Esophagus (tissue), 2 donors: ENCODE measurements around the gene TMEM154. TPM values are rescaled to one million over a fixed set of nuclear protein-coding genes. Genes with fewer than 3 reads are reported as not detected.
A peak's percentile ranks its signal among the peaks of the same experiment; 100 is the strongest.

Source experiments
- H3K27ac ChIP-seq, 2 donors: one replicate each; pipeline ENCODE4 v1.5.1; 2013; ENCODE audit warnings: low read depth in 2 of 2, mild to moderate bottlenecking in 2 of 2, inconsistent platforms in 1 of 2, low read length in 1 of 2, moderate library complexity in 1 of 2
- H3K27me3 ChIP-seq, 2 donors: one replicate each; pipeline ENCODE4 v1.6.1; 2013; ENCODE audit warnings: low read length in 2 of 2, control low read depth in 1 of 2, mild to moderate bottlenecking in 1 of 2; ENCODE audit not compliant: insufficient read depth in 2 of 2, control insufficient read depth in 1 of 2
- H3K36me3 ChIP-seq, 2 donors: one replicate each; pipeline ENCODE4 v1.6.1; 2013; ENCODE audit warnings: low read length in 1 of 2; ENCODE audit not compliant: control insufficient read depth in 2 of 2, insufficient read depth in 2 of 2
- H3K4me1 ChIP-seq, 2 donors: one replicate each; pipeline ENCODE4 v1.6.1; 2013; ENCODE audit warnings: low read length in 1 of 2; ENCODE audit not compliant: control insufficient read depth in 2 of 2, insufficient read depth in 2 of 2
- H3K4me3 ChIP-seq, 2 donors: one replicate each; pipeline ENCODE4 v1.5.1; 2013; ENCODE audit warnings: low read length in 2 of 2, mild to moderate bottlenecking in 2 of 2, low read depth in 1 of 2, moderate library complexity in 1 of 2
- H3K9me3 ChIP-seq, 2 donors: one replicate each; pipeline ENCODE4 v1.6.1; 2013; ENCODE audit warnings: mild to moderate bottlenecking in 2 of 2, low read depth in 1 of 2, low read length in 1 of 2, moderate library complexity in 1 of 2; ENCODE audit not compliant: control insufficient read depth in 2 of 2, insufficient read depth in 1 of 2
- WGBS, 2 donors: extraction: QIAGEN DNeasy Blood & Tissue Kit; methylation state at CpG; one replicate each; pipeline ENCODE4 v1.1.7; 2013; 5-methylcytosine and 5-hydroxymethylcytosine counted together
- polyA plus RNA-seq, 2 donors: library from polyadenylated mRNA; stranded (reverse); fragments of 200-250 nt; gene quantifications; one replicate each; pipeline ENCODE4 v1.2.3, GENCODE V29; 2013
- donor health status: healthy with polysubstance abuse.
- donor health status: Bipolar disorder and iron deficiency.

The TMEM154 gene
- polyA plus RNA-seq, 2 donors: 17.7 to 24.2 TPM

- Histone ChIP-seq H3K9me3 (no peaks in the 10 kb centered on the region), H3K27ac (no peak overlapping the region), H3K4me1 (no peaks in the 10 kb centered on the region), H3K36me3 (peaks cover 0 to 7% of the 10 kb centered on the region in 2 donors), H3K27me3 (no peaks in the 10 kb centered on the region), H3K4me3 (no peak overlapping the region)
- 43 to 50% methylated on average over 8 of the region's 8 CpGs for WGBS, 2 donors
These were observed 39.5 kb downstream of the TMEM154 start for GRCh38 chr4:152640058-152640921.

GRCh38 chr4:152635851-152636250 lies 43.9 kb downstream of the TMEM154 start:
- peaks cover 0 to 6% of the 10 kb centered on the region in 2 donors for H3K36me3 ChIP-seq
- no peaks in the 10 kb centered on the region for H3K4me1 ChIP-seq
- H3K9me3 ChIP-seq: no peaks in the 10 kb centered on the region
- H3K27me3 ChIP-seq: no peaks in the 10 kb centered on the region
- no peak overlapping the region for H3K27ac ChIP-seq
- no peak overlapping the region for H3K4me3 ChIP-seq
- 80 to 82% methylated on average over 4 of the region's 4 CpGs for WGBS, 2 donors

GRCh38 chr4:152634110-152634760 lies 45.6 kb downstream of the TMEM154 start:
- H3K36me3 ChIP-seq: peaks cover 0 to 7% of the 10 kb centered on the region in 2 donors
- H3K27ac ChIP-seq: no peak overlapping the region
- no peaks in the 10 kb centered on the region for H3K4me1 ChIP-seq
- H3K27me3 ChIP-seq: no peaks in the 10 kb centered on the region
- WGBS, 2 donors: 60 to 67% methylated on average over 4 of the region's 4 CpGs
- no peaks in the 10 kb centered on the region for H3K9me3 ChIP-seq
- no peak overlapping the region for H3K4me3 ChIP-seq

- 54 to 62% methylated on average over 3 of the region's 3 CpGs for WGBS, 2 donors
- no peak overlapping the region for H3K27ac ChIP-seq
- no peaks in the 10 kb centered on the region for H3K27me3 ChIP-seq
- H3K4me1 ChIP-seq: no peaks in the 10 kb centered on the region
- no peaks in the 10 kb centered on the region for H3K9me3 ChIP-seq
- H3K36me3 ChIP-seq: peaks cover 0 to 8% of the 10 kb centered on the region in 2 donors
- no peak overlapping the region for H3K4me3 ChIP-seq
These were observed 46.7 kb downstream of the TMEM154 start for GRCh38 chr4:152633118-152633517.

- Histone ChIP-seq H3K36me3 (peaks cover 3 to 16% of the 10 kb centered on the region in 2 donors), H3K27me3 (no peaks in the 10 kb centered on the region), H3K4me3 (no peak overlapping the region), H3K9me3 (no peaks in the 10 kb centered on the region), H3K27ac (no peak overlapping the region), H3K4me1 (no peaks in the 10 kb centered on the region)
- WGBS, 2 donors: 67 to 73% methylated on average over 1 of the region's 1 CpG
These were observed 49.5 kb downstream of the TMEM154 start for GRCh38 chr4:152630324-152630723.

- Histone ChIP-seq H3K4me1 (no peaks in the 10 kb centered on the region), H3K27me3 (no peaks in the 10 kb centered on the region), H3K4me3 (no peak overlapping the region), H3K27ac (no peak overlapping the region), H3K9me3 (no peaks in the 10 kb centered on the region), H3K36me3 (peaks cover 3 to 16% of the 10 kb centered on the region in 2 donors)
- 95 to 98% methylated on average over 3 of the region's 3 CpGs for WGBS, 2 donors
These were observed 49.9 kb downstream of the TMEM154 start for GRCh38 chr4:152629908-152630307.

GRCh38 chr4:152628128-152628527 lies 51.7 kb downstream of the TMEM154 start:
- Histone ChIP-seq H3K9me3 (no peaks in the 10 kb centered on the region), H3K4me3 (no peak overlapping the region), H3K27ac (peak overlapping the region in 1 of 2 donors; percentile 13), H3K4me1 (no peaks in the 10 kb centered on the region), H3K36me3 (peaks cover 3 to 16% of the 10 kb centered on the region in 2 donors), H3K27me3 (no peaks in the 10 kb centered on the region)
- WGBS, 2 donors: 75 to 76% methylated on average over 5 of the region's 5 CpGs

GRCh38 chr4:152626790-152627189 lies 53.0 kb downstream of the TMEM154 start:
- Histone ChIP-seq H3K4me3 (no peak overlapping the region), H3K4me1 (no peaks in the 10 kb centered on the region), H3K27ac (no peak overlapping the region), H3K36me3 (peaks cover 3 to 16% of the 10 kb centered on the region in 2 donors), H3K27me3 (no peaks in the 10 kb centered on the region), H3K9me3 (no peaks in the 10 kb centered on the region)
- 72 to 77% methylated on average over 2 of the region's 2 CpGs for WGBS, 2 donors

- H3K4me3 ChIP-seq: no peak overlapping the region
- H3K27me3 ChIP-seq: no peaks in the 10 kb centered on the region
- no peaks in the 10 kb centered on the region for H3K9me3 ChIP-seq
- no peaks in the 10 kb centered on the region for H3K36me3 ChIP-seq
- H3K4me1 ChIP-seq: no peaks in the 10 kb centered on the region
- no peak overlapping the region for H3K27ac ChIP-seq
These were observed 58.9 kb downstream of the TMEM154 start for GRCh38 chr4:152620915-152621314.
